CD4-positive, alpha-beta T cell treated with Interleukin-4 for 1 hour (primary cell): ENCODE measurements around the gene CNGA3.
"Not testable (repeated sequence)": the region's sequence is repeated elsewhere in the genome, so short reads cannot be mapped to it uniquely, and the experiment has no call there.

ENCODE experiments used
- DNase-seq, 2 donors: peaks; one replicate each; pipeline ENCODE4 v3.0.0-alpha.2; 2020 to 2022

CNGA3 gene

DNA sequence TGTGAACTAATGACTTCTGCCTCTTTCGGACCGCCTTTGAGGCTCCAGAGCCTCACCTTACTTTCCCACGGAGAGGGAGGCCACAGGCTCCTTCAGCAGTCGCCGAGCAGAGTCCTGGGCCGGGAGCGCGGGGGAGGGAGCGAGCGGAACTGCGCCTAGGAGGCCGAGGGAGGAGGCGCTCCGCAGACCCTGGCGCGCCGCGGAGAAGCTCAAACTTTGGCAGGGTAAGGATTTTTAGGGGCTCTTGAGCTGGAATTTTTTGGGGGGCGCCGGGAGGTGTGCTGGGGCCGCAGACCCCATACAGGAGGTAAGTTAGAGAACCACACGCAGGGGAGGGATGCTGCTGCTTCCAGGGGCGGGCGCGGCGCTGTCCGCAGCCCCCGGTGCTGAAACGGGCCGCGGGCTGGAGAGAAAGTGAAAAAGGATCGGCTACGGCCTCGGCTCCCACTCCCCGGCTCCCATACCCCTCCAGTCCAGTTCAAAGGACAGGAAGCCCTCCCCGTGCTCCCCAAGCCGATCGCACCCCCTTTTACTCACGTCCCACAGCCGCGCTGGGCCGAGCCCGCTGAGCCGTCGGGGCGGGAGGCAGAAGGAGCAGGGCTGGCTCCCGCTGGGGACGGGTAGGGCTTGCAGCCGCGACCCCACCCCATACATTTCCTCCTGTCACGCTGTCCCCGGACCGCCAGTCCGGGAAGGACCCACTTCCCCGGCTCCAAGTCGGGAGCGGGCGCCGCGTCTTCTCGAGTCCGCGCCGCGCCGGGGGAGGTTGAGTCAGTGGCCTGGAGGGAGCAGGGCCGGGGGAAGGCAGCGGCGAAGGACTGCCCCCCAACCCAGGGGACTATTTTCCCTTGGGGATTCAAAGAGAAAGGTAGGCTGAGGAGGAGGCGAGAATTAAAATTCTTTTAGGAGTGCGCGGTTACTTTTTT is at the start of gene CNGA3:
Gene CNGA3 (plus strand): TSS at position 146 of the 926 bp plus-strand sequence. CDS start 23,520 bp downstream, outside the sequence.
- no peak for DNase-seq

DNA sequence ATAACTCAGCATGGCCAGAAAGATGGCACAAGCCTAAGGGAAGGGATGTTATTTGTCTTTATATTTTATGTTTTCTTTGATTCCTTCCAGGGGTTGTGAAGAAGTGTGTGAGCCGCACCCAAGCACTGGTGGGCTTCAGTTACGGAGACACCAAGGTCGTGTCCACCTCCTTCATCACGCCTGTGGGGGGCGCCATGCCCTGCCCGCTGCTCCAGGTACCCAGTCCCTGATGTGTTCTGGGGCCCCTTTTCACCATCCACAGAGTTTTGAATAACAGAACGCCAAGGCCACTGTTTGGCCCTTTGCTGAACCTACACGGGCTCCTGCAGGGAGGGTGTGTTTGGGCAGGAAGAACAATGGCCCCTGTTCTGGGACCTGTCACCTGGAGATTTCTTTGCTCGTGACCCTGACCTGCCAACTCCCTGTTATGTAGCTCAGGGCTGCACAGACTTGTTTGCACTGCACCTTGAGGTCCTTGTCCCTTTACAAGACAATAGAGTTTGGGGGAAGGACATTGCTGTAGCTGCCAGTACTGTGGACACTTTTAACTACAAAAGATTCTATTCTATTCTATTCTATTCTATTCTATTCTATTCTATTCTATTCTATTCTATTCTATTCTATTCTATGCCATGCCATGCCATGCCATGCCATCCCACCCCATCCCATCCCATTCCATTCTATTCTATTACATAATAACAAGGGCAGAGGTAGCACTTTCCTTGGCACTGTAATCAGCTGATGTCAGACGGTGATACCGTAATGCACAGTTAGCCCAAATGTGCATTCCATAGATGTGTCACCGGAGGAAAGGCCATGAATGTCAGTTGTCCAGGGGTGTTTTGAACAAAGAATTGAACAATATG is 48.2 kb upstream of the CNGA3 start:
- DNase-seq: no peak

DNA sequence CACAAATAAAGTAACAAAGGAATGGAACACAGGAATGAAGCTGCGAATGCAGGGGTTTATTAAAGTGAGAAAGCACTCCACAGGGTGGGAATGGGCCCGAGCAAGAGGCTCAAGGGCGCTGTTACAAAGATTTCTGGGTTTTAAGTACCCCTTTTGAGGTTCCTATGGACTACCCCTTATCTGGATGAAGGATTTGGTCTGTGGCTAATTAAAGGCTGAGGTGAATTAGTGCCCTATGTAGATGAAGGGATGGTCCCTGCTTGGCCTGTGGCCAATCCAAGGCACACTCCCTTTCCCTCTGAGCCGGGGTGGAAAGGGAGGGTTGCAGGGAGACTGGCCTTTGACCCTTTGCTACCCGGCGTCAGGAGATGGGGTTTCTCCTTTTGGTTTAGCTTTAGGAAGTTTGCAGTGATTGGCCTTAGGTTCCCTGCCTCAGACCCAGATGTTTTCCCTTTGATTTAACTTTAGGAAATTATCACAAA is 47.5 kb upstream of the CNGA3 start:
- no peak for DNase-seq

DNA sequence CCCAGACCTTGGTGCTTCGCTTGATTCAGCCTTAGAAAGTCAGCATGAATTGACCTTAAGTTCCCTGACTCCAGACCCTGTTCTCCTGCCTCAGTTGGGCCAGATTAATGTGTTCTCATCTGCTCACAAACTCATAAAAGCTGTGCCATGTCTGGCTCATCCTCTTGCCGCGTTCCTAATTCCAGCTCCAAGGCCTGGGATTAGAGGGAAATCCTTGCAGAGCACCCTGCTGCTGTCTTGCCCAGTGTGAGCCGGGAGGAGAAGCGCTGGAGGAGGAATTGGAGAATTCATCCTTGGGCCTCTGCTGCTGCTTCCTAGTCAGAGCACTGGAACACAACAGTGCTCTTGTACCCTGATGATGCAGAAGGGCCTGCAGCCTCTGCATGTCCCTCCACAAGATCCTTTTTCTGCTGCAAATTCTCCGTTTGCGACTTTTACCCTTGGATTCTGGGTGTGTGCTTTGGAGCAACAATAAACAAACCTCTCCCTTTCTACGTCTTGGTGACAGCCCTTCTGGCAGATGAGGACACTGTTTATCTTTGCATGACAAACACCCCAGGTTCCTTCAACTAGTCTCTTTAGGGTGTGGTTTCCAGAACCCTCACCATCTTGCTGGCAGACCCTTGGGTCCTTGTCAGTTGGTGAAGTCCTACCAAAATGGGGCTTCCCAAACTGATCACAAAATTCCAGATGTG is 46.9 kb upstream of the CNGA3 start:
- DNase-seq: no peak

DNA sequence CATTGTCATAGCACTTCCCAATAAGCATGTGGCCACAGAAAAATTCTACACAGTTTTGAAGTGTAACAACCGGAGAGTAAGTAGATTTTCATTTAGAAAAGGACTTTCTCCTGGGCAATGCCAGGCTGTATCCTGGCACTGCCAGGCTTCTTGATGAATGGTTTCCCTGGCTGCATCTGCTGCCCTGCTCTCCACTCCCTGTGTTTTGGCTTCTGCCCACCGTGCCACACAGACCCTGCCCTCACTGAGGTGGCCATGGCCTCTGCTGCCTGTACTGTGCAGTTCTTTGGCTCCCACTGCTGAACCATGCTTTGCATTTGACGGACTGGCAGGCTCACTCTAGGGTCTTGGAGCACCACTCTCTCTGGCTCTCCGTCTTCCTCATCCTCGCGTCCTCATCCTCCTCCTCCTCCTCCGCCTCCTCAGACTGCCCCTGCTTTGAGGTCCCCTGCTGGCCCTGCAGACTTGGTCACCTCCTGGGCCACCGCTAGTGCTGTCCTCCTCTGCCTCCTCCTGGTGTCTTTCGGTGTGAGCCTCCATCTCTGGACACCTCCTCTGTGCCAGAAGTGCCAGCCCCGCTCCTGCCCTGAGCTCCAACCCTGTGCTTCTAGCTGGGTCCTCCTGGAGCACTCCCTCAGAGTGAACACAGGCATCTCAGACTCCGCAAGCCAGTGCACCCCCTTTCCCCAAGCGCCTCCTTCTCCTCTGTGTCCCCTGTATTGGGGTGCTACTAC is 45.9 kb upstream of the CNGA3 start:
- DNase-seq: no peak

DNA sequence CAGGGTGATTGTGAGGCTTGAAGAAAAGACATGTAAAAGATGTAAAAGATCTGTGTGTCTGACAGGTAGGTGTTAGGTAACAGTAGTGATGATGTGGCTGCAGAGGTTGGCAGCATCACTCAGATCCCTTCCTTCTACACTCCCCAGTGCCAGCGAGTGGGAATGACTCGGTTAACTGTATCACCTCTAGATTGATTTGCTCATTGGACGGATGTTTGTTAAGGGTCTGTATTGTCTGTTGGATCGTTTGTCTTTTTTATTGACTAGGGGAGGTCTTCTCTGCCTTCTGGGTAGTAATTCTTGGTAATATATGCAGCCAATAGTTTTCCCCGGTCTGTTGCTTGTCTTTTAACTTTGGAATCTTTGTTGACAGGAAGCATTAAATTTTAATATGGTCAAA is 44.8 kb upstream of the CNGA3 start:
- no peak for DNase-seq

DNA sequence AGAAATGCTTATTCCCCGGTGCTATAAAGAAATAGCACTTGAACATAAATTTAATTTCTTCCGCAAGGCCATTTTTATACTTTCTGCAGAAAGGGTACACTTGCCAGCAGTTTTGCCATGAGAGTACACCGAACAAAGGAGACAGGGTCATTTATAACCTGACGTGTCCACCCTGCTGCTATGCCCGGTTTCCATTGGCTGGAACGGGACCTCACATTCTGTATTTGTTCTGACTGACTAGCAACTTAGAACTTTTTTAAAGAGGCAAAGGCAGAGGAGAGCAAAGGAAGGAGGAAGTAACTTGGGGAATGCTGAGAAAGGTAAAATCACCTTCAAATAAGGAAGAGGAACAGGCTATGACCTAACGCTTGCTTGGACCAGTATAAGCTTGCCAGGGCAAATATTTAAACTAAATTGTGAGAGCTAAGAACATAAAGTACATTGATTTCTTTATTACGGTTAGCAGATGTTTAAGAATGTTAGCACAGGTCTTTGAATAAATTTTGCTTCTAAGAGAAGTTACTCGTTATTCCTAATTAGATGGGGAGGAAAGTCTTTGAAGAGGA is 39.0 kb upstream of the CNGA3 start:
- DNase-seq: not testable (repeated sequence)

DNA sequence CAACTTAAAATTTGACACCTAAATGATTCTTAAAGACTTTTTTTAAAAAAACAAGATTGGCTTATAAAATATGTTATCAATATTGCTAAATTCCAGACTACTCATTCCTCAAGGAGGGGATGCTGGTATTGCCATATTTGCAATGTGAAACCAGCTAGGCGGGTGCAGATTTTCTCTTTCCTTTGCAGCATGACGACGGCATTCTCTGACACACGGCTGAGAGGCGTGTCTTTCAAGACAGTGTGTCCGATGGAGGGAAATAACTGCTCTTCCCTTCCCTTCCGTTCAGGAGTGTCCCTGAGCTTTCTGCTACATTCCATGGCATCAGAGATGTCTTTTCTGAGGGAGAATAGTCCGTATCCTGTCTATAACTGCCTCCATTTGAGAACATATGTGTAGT is 38.2 kb upstream of the CNGA3 start:
- DNase-seq: no peak

DNA sequence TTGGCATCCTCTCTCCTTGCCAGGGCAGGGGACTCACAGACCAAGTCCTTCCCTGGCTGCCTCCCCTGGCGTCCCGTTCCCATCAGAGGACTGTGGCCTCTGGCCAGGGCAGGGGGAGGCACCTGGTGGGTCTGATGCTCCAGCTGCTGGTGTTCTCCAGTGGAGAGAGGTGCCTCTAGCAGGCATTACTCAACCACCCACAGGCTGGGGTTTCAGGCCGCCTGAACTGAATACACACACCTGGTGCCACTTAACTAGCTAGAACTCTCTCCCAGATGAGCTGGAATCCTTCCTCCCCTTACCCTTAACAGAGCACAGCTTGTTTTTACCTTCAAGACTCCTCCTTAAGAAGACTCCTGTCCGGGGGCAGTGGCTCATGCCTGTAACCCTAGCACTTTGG is 37.7 kb upstream of the CNGA3 start:
- no peak for DNase-seq

DNA sequence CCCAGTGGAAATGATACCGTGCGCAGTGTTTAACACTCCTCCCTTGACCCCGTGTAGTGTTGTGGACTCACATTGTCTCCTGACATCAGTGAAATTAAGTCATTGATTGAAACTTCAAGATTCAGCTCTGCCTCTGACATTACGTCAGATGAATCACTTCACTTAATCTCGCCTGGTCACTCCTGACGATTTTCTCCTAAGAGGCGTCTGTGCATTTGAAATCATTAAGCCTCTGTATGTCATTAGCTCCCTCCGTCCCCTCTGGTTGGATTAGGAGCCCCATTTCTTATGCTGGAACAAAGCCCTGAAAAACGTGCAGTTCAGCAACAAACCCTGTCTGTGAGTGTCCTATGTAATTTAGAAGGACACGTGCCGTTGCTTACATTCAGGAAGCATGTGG is 36.7 kb upstream of the CNGA3 start:
- DNase-seq: no peak

DNA sequence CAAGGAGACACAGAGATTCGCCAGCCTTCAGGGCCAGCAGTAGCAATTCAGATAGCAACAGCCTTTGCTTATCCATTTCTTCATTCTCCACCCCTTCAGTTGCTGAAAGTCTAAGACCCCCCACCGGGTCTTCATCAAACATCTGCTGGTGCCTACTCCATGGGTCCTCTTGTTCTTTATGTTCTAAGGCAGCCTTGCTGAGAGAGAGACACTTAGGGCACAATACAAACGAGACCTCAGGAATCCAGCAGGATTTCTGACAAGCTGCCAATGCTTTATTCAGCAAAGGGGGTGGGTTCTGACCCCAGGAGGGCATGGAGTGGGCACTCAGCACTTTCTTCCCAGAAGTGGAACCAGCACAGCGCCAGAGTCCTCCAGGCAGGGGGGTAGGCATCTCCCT is 36.2 kb upstream of the CNGA3 start:
- no peak for DNase-seq

DNA sequence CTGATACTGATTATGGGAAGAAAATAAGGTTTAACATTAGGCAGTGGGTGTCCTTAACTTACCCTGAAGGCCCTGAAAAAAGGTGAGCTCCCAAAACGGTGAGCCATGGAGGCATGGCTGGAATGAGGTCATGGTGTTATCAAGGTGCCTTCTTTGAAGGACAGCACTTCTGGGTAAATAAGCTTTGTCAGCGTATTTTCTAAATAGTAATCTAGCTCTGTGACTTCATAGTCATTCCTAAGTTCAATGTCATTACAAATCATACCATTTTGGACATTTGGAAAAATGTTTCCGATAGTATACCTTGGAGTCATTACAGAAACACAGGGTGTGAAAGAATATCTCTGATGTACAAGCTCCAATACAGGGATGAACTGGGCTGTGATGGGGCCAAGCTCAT is 35.2 kb upstream of the CNGA3 start:
- no peak for DNase-seq

DNA sequence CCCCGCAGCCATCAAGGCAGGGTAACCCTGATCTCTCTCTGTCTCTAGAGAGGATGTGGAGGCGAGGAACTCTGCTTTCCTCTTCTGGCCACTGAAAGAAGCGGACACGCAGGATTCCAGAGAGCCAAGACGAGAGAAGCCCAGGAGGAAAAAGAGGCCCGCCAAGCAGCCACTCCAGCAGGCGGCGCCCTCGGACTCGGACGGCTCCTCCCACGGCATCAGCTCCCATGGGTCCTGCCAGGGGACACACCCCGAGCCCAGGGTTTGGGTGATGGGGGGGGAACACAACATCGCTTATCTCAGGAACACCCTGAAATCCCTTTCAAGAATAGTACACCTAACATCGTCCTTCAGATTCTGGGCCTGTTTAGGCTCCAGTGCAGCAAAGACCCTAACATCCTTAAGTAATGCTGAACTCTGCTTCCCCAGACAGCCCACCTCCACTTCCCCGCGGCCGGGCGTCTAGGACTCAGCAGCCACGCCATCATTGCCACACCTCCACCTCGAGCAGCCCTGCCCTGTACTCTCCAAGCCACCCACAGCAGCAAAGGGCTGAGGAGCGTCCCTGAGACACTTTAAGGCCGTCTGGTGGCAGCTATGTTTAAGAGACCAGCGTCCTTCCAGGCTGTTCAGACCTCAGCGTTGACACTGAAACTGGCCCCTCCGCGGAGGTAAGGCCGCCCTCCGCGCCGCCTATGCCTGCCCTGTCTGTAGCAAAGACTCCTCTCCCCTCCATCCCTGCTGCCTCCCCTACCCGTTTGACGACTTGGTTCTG is 34.3 kb upstream of the CNGA3 start:
- DNase-seq: no peak

DNA sequence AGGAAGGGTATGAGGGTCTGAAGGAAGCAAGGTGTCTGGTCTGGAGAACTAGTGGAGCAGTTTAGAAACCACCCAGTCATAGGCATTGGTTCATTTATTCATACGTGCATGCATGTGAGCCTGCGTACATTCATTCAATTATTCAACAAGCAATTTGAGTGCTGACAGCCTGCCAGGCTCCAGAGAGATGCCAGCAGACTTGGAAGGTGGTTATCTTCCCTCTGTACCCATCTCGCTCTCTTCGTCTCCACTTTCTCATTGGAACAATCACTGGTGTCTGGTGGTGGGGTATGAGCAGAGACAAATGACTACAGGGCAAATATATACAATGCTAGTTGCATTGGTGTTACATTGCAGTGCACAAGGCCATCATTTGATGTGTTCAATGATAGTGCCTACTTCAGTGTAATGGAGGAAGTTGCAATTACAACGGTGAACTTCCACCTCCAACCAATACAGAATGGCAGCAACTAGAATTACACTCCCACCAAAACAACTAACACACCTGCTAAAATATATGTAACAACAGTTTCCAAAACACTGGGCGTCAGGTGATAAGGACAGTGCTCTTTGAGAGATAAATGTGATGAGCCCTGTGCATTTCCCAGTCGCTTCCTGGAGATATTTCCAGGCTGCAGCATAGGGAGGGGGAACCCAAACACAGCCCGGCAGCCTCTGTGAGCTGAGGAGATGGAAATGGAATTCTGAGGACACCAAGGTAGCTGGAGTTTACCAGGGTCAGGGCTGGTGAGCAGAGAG is 32.6 kb upstream of the CNGA3 start:
- no peak for DNase-seq

DNA sequence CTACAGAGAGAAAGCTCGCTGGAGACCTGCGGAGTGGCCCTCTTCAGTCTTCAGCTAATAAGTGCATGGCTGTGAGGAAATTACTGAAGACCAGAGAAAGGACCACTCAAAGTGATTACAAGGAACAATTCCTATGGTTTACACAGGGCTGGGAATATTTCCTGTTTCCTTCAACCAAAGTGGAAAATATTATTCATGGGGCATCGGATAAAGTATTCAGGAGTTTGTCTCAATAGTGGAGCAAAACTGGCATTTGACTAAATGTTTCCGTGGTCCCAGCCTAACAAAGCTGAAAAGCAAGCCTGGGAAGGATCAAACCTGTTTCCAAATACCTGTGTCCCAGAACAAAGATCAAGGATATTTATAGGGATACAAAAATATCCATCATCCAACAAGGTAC is 32.0 kb upstream of the CNGA3 start:
- no peak for DNase-seq

DNA sequence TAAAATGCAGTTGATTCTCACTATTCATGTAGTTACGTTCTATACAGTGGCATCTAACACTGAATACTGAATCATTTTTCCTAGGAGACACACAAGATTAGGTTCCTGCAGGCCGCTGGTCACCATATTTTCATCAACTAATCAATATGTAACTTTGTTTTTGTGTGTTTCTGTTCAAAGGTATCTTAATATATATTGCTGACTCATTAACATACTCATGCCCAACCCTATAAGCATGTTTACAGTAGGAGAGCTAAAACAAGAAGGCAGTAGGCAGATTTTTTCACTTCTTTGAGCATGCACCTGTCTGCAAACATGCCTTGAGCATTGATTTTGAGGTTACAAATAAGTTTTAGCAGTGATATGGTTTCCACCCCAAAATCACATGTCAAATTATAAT is 30.3 kb upstream of the CNGA3 start:
- DNase-seq: no peak

DNA sequence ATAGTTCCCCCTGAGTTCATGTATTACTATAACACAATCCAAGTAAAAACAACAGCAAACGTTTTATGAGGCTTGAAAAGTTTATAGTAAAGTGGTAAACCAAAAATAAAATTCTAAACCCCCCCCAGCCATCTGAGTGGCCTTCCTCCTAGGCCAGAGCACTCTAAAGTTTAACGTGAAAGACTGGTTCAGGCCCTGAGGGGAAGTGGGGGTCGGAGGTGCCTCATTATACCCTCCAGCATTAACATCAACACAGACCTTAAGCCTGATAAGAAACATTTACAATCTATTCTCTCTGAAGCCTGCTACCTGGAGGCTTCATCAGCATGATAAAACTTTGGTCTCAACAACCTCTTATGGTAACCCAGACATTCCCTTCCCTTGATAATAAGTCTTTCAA is 29.0 kb upstream of the CNGA3 start:
- no peak for DNase-seq

DNA sequence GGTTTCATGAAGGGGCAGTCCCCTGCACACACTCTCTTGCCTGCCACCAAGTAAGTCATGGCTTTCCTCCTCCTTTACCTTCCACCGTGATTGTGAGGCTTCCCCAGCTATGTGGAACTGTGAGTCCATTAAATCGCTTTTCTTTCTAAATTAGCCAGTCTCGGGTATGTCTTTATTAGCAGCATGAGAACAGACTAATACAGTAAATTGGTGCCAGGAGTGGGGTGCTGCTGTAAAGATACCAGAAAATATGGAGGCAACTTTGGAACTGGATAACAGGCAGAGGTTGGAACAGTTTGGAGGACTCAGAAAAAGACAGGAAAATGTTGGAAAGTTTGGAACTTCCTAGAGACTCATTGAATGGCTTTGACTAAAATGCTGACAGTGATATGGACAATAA is 26.1 kb upstream of the CNGA3 start:
- not testable (repeated sequence) for DNase-seq

DNA sequence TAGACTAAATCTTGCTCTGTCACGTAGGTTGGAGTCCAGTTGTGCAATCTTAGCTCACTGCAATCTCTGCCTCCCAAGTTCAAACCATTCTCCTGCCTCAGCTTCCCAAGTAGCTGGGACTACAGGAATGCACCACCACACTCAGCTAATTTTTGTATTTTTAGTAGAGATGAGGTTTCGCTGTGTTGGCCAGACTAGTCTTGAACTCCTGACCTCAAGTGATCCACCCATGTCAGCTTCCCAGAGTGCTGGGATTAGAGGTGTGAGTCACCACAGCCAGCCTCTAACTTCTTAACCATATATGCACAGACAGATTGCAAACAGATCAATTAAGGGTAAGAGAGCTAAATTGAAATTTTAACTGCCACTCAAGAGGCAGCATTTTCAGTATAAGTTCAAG is 22.1 kb upstream of the CNGA3 start:
- DNase-seq: no peak

DNA sequence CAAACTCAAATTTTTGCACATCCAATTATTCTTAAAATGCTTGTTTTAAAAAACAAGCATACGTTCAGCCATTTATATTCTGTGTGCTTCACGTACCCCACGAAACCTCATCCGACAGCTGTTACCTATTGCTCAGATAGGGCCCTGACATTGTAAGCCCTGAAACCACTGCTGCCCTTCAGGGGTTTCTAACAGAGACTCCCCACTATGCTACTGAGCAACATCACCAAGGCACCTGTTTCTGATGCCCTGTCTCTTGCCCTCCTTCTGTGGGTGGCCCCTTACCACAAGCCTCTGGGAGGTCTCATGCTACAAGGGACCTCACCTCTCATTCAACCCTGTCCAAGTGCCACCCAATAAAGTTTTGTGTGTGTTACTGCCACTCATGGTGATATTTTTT is 18.5 kb upstream of the CNGA3 start:
- no peak for DNase-seq

DNA sequence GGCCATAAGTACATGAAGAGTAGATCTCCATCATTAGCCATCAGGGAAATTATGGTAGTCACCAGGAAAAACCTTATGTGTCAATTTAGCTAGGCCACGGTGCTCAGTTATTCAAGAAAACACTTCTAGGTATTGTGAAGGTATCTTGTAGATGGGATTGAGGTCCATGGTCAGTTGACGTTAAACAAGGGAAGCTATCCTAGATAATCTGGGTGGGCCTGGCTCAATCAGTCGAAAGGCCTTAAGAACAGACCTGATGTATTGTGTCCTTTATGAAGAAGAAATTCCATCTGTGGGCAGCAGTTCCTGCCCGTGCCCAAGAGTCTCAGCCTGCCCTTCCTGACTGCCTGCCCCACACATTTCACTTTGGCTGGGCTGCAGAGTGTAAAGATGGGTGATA is 16.7 kb upstream of the CNGA3 start:
- no peak for DNase-seq
